ENCODE results near the gene ISOC2.
A peak's percentile ranks its signal among the peaks of the same experiment; 100 is the strongest.
"Not testable (repeated sequence)": the region's sequence is repeated elsewhere in the genome, so short reads cannot be mapped to it uniquely, and the experiment has no call there.

Gene ISOC2

GRCh38 chr19:55436847-55437246, 24.6 kb downstream of the ISOC2 start:
- DNase-seq, result no peak

- no peak for DNase-seq
Observed at GRCh38 chr19:55435020-55435419, 26.4 kb downstream of the ISOC2 start.

GRCh38 chr19:55434356-55434919, 27.0 kb downstream of the ISOC2 start:
- DNase-seq, result no peak

GRCh38 chr19:55433292-55433691, 28.1 kb downstream of the ISOC2 start:
- no peak for DNase-seq

GRCh38 chr19:55432241-55432959, 29.0 kb downstream of the ISOC2 start:
- DNase-seq, result no peak

- DNase-seq, result no peak
Observed at GRCh38 chr19:55431183-55431582, 30.3 kb downstream of the ISOC2 start.

GRCh38 chr19:55426042-55426441, 35.4 kb downstream of the ISOC2 start:
- no peak for DNase-seq

- no peak for DNase-seq
Observed at GRCh38 chr19:55424518-55424917, 36.9 kb downstream of the ISOC2 start.

GRCh38 chr19:55423225-55424005, 38.0 kb downstream of the ISOC2 start:
- DNase-seq, result no peak

- DNase-seq, result not testable (repeated sequence)
Observed at GRCh38 chr19:55421281-55421680, 40.2 kb downstream of the ISOC2 start.

GRCh38 chr19:55419624-55420236, 41.7 kb downstream of the ISOC2 start:
- no peak for DNase-seq

- DNase-seq, result no peak
Observed at GRCh38 chr19:55419103-55419502, 42.3 kb downstream of the ISOC2 start.

GRCh38 chr19:55418185-55418584, 43.3 kb downstream of the ISOC2 start:
- peak; percentile 54 for DNase-seq

- no peak for DNase-seq
Observed at GRCh38 chr19:55410168-55410567, 51.3 kb downstream of the ISOC2 start.

GRCh38 chr19:55409179-55409578, 52.3 kb downstream of the ISOC2 start:
- not testable (repeated sequence) for DNase-seq

- DNase-seq, result no peak
Observed at GRCh38 chr19:55408533-55408872, 52.9 kb downstream of the ISOC2 start.

GRCh38 chr19:55407800-55408532, 53.5 kb downstream of the ISOC2 start:
- peak; percentile 99 for DNase-seq

GRCh38 chr19:55407550-55407799, 54.0 kb downstream of the ISOC2 start, which contains the start of gene UBE2S:
Gene UBE2S (minus strand): TSS chr19:55407788. CDS start chr19:55407589, 199 bp downstream.
- DNase-seq, result not testable (repeated sequence)

GRCh38 chr19:55406826-55407549, 54.5 kb downstream of the ISOC2 start:
- no peak for DNase-seq

GRCh38 chr19:55406091-55406825, 55.2 kb downstream of the ISOC2 start:
- DNase-seq, result no peak

GRCh38 chr19:55405638-55406037, 55.8 kb downstream of the ISOC2 start:
- no peak for DNase-seq
